HepG2 (cell line): ENCODE results near the gene LDLRAD4. TPM values are rescaled to one million over a fixed set of nuclear protein-coding genes. Genes with fewer than 3 reads are reported as not detected.

Experiments used
- MTA1 ChIP-seq: sonication (generic); formaldehyde crosslinking; IDR thresholded peaks from 2 replicates; pipeline ENCODE4 v1.4.0; 2020; ENCODE audit warnings: missing genetic modification reagents, mild to moderate bottlenecking, borderline replicate concordance
- ZNF749 ChIP-seq: sonication (generic); formaldehyde crosslinking; IDR thresholded peaks from 2 replicates; pipeline ENCODE4 v1.8.0; 2022; ENCODE audit warnings: mild to moderate bottlenecking, missing genetic modification reagents, moderate library complexity, borderline replicate concordance
- ZNF781 ChIP-seq: sonication (generic); formaldehyde crosslinking; IDR thresholded peaks from 2 replicates; pipeline ENCODE4 v1.5.1; 2020; ENCODE audit warnings: borderline replicate concordance, mild to moderate bottlenecking, missing genetic modification reagents; ENCODE audit errors: not compliant biosample characterization
- polyA plus RNA-seq, 8 experiments: library from polyadenylated mRNA; depleted of rRNA in 3 of 8; stranded (reverse) in 7 of 8; unstranded in 1 of 8; fragments of >200 nt; fragmentation: Illumina TruSeq in 4 of 8; extraction: Trizol in 4 of 8; gene quantifications; 2 replicates each; pipeline versions ENCODE4 v1.2.1 to v1.2.3, GENCODE V29; 2011 to 2016; ENCODE audit warnings: low read depth in 4 of 8, missing spikeins in 1 of 8, mixed read lengths in 1 of 8; ENCODE audit not compliant: insufficient read depth in 1 of 8
- total RNA-seq, 5 experiments: library from RNA; depleted of rRNA; stranded (reverse); fragments of >200 nt; fragmentation: Illumina TruSeq; extraction: Trizol; gene quantifications; 2 replicates each; pipeline ENCODE4 v1.2.3, GENCODE V29; 2016; ENCODE audit warnings: low read depth in 1 of 5
- TF ChIP-seq, protein P1 (sequence below): sonication (generic); formaldehyde crosslinking; IDR thresholded peaks from one replicate; pipeline ENCODE4 v1.5.1; 2020; ENCODE audit warnings: mild to moderate bottlenecking, missing genetic modification reagents; ENCODE audit errors: not compliant biosample characterization
- TF ChIP-seq, protein P2 (sequence below): IDR thresholded peaks from 2 replicates; pipeline ENCODE4 v1.6.1; 2016; ENCODE audit warnings: mild to moderate bottlenecking, missing biosample characterization, missing genetic modification reagents
- TF ChIP-seq, protein P3 (sequence below): sonication (generic); formaldehyde crosslinking; IDR thresholded peaks from 2 replicates; pipeline ENCODE4 v1.4.0; 2020; ENCODE audit warnings: missing genetic modification reagents

Gene LDLRAD4
- total and polyA plus RNA-seq, 2 of the 13 experiments (the other 11 are each of a cell fraction or from before 2014, with no cell fraction given), result 13.6 to 20.9 TPM

GRCh38 chr18:13388586-13389490 is 170.3 kb downstream of the LDLRAD4 start (continued):
- TF ChIP-seq, protein P1, sequence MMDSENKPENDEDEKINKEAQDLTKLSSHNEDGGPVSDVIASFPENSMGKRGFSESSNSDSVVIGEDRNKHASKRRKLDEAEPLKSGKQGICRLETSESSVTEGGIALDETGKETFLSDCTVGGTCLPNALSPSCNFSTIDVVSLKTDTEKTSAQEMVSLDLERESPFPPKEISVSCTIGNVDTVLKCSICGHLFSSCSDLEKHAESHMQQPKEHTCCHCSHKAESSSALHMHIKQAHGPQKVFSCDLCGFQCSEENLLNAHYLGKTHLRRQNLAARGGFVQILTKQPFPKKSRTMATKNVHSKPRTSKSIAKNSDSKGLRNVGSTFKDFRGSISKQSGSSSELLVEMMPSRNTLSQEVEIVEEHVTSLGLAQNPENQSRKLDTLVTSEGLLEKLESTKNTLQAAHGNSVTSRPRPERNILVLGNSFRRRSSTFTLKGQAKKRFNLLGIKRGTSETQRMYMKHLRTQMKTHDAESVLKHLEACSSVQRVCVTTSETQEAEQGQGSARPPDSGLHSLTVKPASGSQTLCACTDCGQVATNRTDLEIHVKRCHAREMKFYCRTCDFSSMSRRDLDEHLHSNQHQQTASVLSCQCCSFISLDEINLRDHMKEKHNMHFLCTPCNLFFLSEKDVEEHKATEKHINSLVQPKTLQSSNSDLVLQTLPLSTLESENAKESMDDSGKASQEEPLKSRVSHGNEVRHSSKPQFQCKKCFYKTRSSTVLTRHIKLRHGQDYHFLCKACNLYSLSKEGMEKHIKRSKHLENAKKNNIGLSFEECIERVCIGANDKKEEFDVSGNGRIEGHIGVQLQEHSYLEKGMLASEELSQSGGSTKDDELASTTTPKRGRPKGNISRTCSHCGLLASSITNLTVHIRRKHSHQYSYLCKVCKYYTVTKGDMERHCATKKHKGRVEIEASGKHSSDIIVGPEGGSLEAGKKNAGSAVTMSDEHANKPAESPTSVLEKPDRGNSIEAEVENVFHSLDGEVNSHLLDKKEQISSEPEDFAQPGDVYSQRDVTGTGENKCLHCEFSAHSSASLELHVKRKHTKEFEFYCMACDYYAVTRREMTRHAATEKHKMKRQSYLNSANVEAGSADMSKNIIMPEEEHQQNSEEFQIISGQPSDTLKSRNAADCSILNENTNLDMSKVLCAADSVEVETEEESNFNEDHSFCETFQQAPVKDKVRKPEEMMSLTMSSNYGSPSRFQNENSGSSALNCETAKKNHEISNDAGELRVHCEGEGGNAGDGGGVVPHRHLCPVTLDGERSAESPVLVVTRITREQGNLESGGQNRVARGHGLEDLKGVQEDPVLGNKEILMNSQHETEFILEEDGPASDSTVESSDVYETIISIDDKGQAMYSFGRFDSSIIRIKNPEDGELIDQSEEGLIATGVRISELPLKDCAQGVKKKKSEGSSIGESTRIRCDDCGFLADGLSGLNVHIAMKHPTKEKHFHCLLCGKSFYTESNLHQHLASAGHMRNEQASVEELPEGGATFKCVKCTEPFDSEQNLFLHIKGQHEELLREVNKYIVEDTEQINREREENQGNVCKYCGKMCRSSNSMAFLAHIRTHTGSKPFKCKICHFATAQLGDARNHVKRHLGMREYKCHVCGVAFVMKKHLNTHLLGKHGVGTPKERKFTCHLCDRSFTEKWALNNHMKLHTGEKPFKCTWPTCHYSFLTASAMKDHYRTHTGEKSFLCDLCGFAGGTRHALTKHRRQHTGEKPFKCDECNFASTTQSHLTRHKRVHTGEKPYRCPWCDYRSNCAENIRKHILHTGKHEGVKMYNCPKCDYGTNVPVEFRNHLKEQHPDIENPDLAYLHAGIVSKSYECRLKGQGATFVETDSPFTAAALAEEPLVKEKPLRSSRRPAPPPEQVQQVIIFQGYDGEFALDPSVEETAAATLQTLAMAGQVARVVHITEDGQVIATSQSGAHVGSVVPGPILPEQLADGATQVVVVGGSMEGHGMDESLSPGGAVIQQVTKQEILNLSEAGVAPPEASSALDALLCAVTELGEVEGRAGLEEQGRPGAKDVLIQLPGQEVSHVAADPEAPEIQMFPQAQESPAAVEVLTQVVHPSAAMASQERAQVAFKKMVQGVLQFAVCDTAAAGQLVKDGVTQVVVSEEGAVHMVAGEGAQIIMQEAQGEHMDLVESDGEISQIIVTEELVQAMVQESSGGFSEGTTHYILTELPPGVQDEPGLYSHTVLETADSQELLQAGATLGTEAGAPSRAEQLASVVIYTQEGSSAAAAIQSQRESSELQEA (CRISPR knock-in tag), result no peak
- TF ChIP-seq, protein P2, sequence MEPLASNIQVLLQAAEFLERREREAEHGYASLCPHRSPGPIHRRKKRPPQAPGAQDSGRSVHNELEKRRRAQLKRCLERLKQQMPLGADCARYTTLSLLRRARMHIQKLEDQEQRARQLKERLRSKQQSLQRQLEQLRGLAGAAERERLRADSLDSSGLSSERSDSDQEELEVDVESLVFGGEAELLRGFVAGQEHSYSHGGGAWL (CRISPR knock-in tag), result no peak
- TF ChIP-seq ZNF749 (CRISPR knock-in tag) (no peak), ZNF781 (CRISPR knock-in tag) (no peak), MTA1 (CRISPR knock-in tag) (no peak)
- TF ChIP-seq, protein P3, sequence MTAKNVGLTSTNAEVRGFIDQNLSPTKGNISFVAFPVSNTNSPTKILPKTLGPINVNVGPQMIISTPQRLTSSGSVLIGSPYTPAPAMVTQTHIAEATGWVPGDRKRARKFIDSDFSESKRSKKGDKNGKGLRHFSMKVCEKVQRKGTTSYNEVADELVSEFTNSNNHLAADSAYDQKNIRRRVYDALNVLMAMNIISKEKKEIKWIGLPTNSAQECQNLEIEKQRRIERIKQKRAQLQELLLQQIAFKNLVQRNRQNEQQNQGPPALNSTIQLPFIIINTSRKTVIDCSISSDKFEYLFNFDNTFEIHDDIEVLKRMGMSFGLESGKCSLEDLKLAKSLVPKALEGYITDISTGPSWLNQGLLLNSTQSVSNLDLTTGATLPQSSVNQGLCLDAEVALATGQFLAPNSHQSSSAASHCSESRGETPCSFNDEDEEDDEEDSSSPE (CRISPR knock-in tag), result no peak
- TF ChIP-seq, all 625 proteins: peak for 0
